ENCODE data around the gene FRY. TPM values are rescaled to one million over a fixed set of nuclear protein-coding genes. Genes with fewer than 3 reads are reported as not detected.

Gene FRY
- total and polyA plus RNA-seq, 2 of the 13 experiments (the other 11 are each of a cell fraction or from before 2014, with no cell fraction given): 8.2 to 13.1 TPM

DNA sequence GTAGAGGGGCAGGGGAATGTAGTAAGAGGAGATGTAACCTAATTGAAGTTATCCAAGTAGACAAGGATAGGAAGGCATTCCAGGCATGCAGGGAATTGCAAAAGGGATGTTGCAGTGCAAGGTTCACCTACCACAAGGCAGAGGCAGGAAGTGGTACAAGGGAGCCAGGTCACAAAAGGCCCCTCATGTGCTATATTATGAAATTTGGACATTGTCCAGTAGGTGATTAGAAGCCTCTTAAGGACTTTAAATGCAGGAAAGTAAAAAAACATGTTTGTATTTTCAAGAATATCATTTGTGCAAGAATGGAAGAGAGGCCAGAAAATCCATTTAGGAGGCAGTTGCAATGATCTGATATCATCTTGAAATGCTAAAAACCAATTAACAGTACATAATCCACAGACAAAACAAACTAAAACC, 111.4 kb downstream of the FRY start (continued):
- peak; percentile 98 for TF ChIP-seq MED1 (CRISPR knock-in tag; IDR thresholded peaks at IDR 0.05)
- no peak for TF ChIP-seq GTF3A (CRISPR knock-in tag; conservative IDR thresholded peaks at IDR 0.05)
- peak; percentile 94 for TF ChIP-seq ZNF264 (CRISPR knock-in tag; IDR thresholded peaks at IDR 0.05)
- TF ChIP-seq NAIF1 (CRISPR knock-in tag; IDR thresholded peaks at IDR 0.05; ENCODE audit: borderline replicate concordance): peak; percentile 50; the same call in 1 of the 2 replicates
- 0 out of 2 replicates have a peak, but pooled peaks have one; percentile 68 for TF ChIP-seq TP53 (CRISPR knock-in tag; conservative IDR thresholded peaks at IDR 0.05)
- no peak for TF ChIP-seq FOXA1 (IDR thresholded peaks at IDR 0.05)
- peak; percentile 76 for TF ChIP-seq FOXA1 (CRISPR knock-in tag; IDR thresholded peaks at IDR 0.05)
- TF ChIP-seq ZMYM4 (CRISPR knock-in tag; IDR thresholded peaks at IDR 0.05): peak; percentile 95
- peak; percentile 79; the same call in 1 of the 2 replicates for TF ChIP-seq ZMYM3 (CRISPR knock-in tag; IDR thresholded peaks at IDR 0.05)
- TF ChIP-seq BORCS8-MEF2B (CRISPR knock-in tag; IDR thresholded peaks at IDR 0.05): no peak
- peak; percentile 91 for TF ChIP-seq HOXD1 (CRISPR knock-in tag; IDR thresholded peaks at IDR 0.05)
- TF ChIP-seq SIX1 (CRISPR knock-in tag; IDR thresholded peaks at IDR 0.05; ENCODE audit: borderline replicate concordance): 0 out of 2 replicates have a peak, but pooled peaks have one; percentile 59
- peak; percentile 51; the same call in 1 of the 2 replicates for TF ChIP-seq KDM2A (CRISPR knock-in tag; IDR thresholded peaks at IDR 0.05; ENCODE audit: borderline replicate concordance, low read depth)
- peak; percentile 78; the same call in 1 of the 2 replicates for TF ChIP-seq GATA4 (IDR thresholded peaks at IDR 0.05; ENCODE audit: borderline replicate concordance, low read depth)
- TF ChIP-seq RCOR2 (CRISPR knock-in tag; IDR thresholded peaks at IDR 0.05): peak; percentile 92
- TF ChIP-seq SRF (IDR thresholded peaks at IDR 0.05; ENCODE audit: low read depth, low read length): peak; percentile 17; the same call in 1 of the 2 replicates
- TF ChIP-seq HNF4A (CRISPR knock-in tag; IDR thresholded peaks at IDR 0.05): peak; percentile 100
- peak; percentile 89 for TF ChIP-seq ERF (CRISPR knock-in tag; IDR thresholded peaks at IDR 0.05)
- TF ChIP-seq, protein P1, sequence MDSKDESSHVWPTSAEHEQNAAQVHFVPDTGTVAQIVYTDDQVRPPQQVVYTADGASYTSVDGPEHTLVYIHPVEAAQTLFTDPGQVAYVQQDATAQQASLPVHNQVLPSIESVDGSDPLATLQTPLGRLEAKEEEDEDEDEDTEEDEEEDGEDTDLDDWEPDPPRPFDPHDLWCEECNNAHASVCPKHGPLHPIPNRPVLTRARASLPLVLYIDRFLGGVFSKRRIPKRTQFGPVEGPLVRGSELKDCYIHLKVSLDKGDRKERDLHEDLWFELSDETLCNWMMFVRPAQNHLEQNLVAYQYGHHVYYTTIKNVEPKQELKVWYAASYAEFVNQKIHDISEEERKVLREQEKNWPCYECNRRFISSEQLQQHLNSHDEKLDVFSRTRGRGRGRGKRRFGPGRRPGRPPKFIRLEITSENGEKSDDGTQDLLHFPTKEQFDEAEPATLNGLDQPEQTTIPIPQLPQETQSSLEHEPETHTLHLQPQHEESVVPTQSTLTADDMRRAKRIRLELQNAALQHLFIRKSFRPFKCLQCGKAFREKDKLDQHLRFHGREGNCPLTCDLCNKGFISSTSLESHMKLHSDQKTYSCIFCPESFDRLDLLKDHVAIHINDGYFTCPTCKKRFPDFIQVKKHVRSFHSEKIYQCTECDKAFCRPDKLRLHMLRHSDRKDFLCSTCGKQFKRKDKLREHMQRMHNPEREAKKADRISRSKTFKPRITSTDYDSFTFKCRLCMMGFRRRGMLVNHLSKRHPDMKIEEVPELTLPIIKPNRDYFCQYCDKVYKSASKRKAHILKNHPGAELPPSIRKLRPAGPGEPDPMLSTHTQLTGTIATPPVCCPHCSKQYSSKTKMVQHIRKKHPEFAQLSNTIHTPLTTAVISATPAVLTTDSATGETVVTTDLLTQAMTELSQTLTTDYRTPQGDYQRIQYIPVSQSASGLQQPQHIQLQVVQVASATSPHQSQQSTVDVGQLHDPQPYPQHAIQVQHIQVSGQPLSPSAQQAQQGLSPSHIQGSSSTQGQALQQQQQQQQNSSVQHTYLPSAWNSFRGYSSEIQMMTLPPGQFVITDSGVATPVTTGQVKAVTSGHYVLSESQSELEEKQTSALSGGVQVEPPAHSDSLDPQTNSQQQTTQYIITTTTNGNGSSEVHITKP (CRISPR knock-in tag; IDR thresholded peaks at IDR 0.05; ENCODE audit: low read depth): peak; percentile 60; the same call in 1 of the 2 replicates
- peak; percentile 88 for TF ChIP-seq ELF1 (CRISPR knock-in tag; IDR thresholded peaks at IDR 0.05)
- no peak for TF ChIP-seq MYNN (CRISPR knock-in tag; IDR thresholded peaks at IDR 0.05; ENCODE audit: low read depth)
- peak; percentile 70; the same call in 1 of the 2 replicates for TF ChIP-seq GATAD1 (CRISPR knock-in tag; IDR thresholded peaks at IDR 0.05)
- TF ChIP-seq BHLHE40 (IDR thresholded peaks at IDR 0.05; ENCODE audit: low read length): peak; percentile 73
- TF ChIP-seq KMT2A (CRISPR knock-in tag; IDR thresholded peaks at IDR 0.05): peak; percentile 74; the same call in 1 of the 2 replicates
- TF ChIP-seq STAG1 (CRISPR knock-in tag; IDR thresholded peaks at IDR 0.05): peak; percentile 49
- TF ChIP-seq, protein P2, sequence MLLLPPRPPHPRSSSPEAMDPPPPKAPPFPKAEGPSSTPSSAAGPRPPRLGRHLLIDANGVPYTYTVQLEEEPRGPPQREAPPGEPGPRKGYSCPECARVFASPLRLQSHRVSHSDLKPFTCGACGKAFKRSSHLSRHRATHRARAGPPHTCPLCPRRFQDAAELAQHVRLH (CRISPR knock-in tag; IDR thresholded peaks at IDR 0.05; ENCODE audit: borderline replicate concordance, low read depth): peak; percentile 93; the same call in 1 of the 2 replicates
- TF ChIP-seq, protein P3, sequence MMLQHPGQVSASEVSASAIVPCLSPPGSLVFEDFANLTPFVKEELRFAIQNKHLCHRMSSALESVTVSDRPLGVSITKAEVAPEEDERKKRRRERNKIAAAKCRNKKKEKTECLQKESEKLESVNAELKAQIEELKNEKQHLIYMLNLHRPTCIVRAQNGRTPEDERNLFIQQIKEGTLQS (CRISPR knock-in tag; IDR thresholded peaks at IDR 0.05): peak; percentile 72
- TF ChIP-seq ZNF558 (CRISPR knock-in tag; IDR thresholded peaks at IDR 0.05; ENCODE audit: borderline replicate concordance): no peak
- TF ChIP-seq YEATS4 (CRISPR knock-in tag; IDR thresholded peaks at IDR 0.05; ENCODE audit: borderline replicate concordance): peak; percentile 86
- peak; percentile 61; the same call in 1 of the 2 replicates for TF ChIP-seq TGIF2 (CRISPR knock-in tag; IDR thresholded peaks at IDR 0.05)
- TF ChIP-seq MAFG (CRISPR knock-in tag; IDR thresholded peaks at IDR 0.05): no peak

Data from HepG2 (cell line).